Adrenal gland (tissue), 12 donors: ENCODE measurements around the gene ANK3. TPM values are rescaled to one million over a fixed set of nuclear protein-coding genes. Genes with fewer than 3 reads are reported as not detected.

ENCODE experiments used
- DNase-seq, 7 donors: peaks; one replicate each; pipeline ENCODE4 v3.0.0-alpha.2; 2019 to 2020
- H3K27ac ChIP-seq, 5 donors: fragments of 200-600 bp; sonication (generic) in 4 of 5; 1 replicate in 3 of 5; 2 replicates in 2 of 5; pipeline versions ENCODE4 v1.5.1 to v1.8.0; 2016 to 2020; ENCODE audit warnings: mild to moderate bottlenecking in 1 of 5
- H3K27me3 ChIP-seq: fragments of 200-600 bp; 2 replicates; pipeline ENCODE4 v1.8.0; 2021
- H3K36me3 ChIP-seq, 2 donors: fragments of 200-600 bp; replicated peaks in 1 of 2; 1 replicate in 1 of 2; 2 replicates in 1 of 2; pipeline versions ENCODE4 v1.5.1 to v1.8.0; 2018 to 2022
- H3K4me1 ChIP-seq, 2 donors: fragments of 200-600 bp; replicated peaks in 1 of 2; 1 replicate in 1 of 2; 2 replicates in 1 of 2; pipeline versions ENCODE4 v1.5.1 to v1.8.0; 2018 to 2021
- H3K4me3 ChIP-seq, 4 donors: fragments of 200-600 bp; sonication (generic) in 3 of 4; one replicate each; pipeline ENCODE4 v1.5.1; 2016 to 2018
- H3K9me3 ChIP-seq, 3 donors: fragments of 200-600 bp; sonication (generic) in 1 of 3; replicated peaks in 1 of 3; 1 replicate in 2 of 3; 2 replicates in 1 of 3; pipeline versions ENCODE4 v1.5.1 to v1.8.0; 2016 to 2021
- POLR2A ChIP-seq, 2 donors: fragments of 450-650 bp; IDR thresholded peaks; one replicate each; pipeline ENCODE4 v1.6.1; 2017; ENCODE audit warnings: antibody characterized with exemption in 2 of 2, mild to moderate bottlenecking in 2 of 2, moderate library complexity in 1 of 2
- WGBS, 4 donors: extraction: QIAGEN DNeasy Blood & Tissue Kit in 2 of 4; methylation state at CpG; one replicate each; pipeline versions ENCODE4 v1.1.5 to v1.1.7; 2013 to 2017; 5-methylcytosine and 5-hydroxymethylcytosine counted together
- intact Hi-C, 2 donors: fragments of 100-400 bp; cut with DNase I; formaldehyde crosslinking; loops; one replicate each; pipeline versions ENCODE4 v1.14.1 to v1.15.0; 2022 to 2023
- polyA plus RNA-seq, 3 donors: library from polyadenylated mRNA; stranded (reverse); fragments of 200-250 nt in 2 of 3; fragments of 350-450 nt in 1 of 3; fragmentation: Illumina TruSeq in 1 of 3; extraction: RNeasy Lipid Tissue Mini Kit (QIAGEN cat#74804) in 1 of 3; gene quantifications; one replicate each; pipeline ENCODE4 v1.2.3, GENCODE V29; 2013 to 2014
- total RNA-seq, 9 donors: library from RNA; depleted of rRNA in 4 of 9; stranded (reverse); fragments of >200 nt in 4 of 9; fragments of 120-200 nt in 1 of 9; fragmentation: NEBNext Ultra II Directional in 1 of 9; extraction: Animal tissue kit (Norgen Biotek cat#: 25700) in 1 of 9; gene quantifications; one replicate each; pipeline versions ENCODE4 v1.1.0 to v1.2.4, GENCODE V29; 2013 to 2023
- TF ChIP-seq, protein P1 (sequence below), 6 experiments: fragments of 450-650 bp in 4 of 6; fragments of 200-600 bp in 2 of 6; sonication (generic) in 1 of 6; IDR thresholded peaks; 1 replicate in 5 of 6; 2 replicates in 1 of 6; pipeline versions ENCODE4 v1.5.1 to v1.8.0; 2016 to 2021; ENCODE audit warnings: antibody characterized with exemption in 6 of 6, mild to moderate bottlenecking in 2 of 6, moderate library complexity in 1 of 6
- donor health status: healthy with polysubstance abuse.
- donor health status: Bipolar disorder and iron deficiency.
- donor health status: DM: yes; HTN: yes; CAD: no.
- donor health status: DM: no; HTN: no; CAD: no.
- donor health status: DM: no; HTN: no; CAD: no.
- donor health status: DM: yes; HTN: yes; CAD: no.

Gene ANK3
- total and polyA plus RNA-seq, 12 donors, result 2.6 to 48.1 (median 15.2) TPM

DNA sequence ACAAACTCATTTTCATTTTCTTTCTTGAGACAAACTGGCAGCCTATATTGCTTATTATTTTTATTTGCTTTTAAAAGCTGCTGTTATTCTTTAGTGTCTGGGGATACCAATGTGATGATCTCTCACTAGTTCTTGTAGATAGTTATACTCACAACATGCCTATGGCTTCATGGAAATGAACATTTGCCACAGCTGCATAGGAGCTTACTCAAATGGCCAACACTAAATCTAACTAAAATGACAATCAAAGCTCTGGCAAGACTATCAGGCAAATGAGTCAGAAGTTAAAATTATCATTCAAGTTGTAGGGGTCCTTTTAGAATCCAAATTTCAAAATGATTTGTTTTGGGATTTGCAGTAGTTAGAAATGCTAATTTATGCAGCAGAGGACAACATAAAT lies 225.9 kb downstream of the ANK3 start:
- no peaks in the 10 kb centered on the region for H3K36me3 ChIP-seq
- H3K4me1 ChIP-seq, result no peaks in the 10 kb centered on the region
- no peaks in the 10 kb centered on the region for H3K9me3 ChIP-seq
- no peaks in the 10 kb centered on the region for H3K27me3 ChIP-seq
- no peak overlapping the region for H3K4me3 ChIP-seq
- intact Hi-C loops, result no loop called here
- H3K27ac ChIP-seq, result no peak overlapping the region
- DNase-seq, result no peak
- TF ChIP-seq, protein P1, sequence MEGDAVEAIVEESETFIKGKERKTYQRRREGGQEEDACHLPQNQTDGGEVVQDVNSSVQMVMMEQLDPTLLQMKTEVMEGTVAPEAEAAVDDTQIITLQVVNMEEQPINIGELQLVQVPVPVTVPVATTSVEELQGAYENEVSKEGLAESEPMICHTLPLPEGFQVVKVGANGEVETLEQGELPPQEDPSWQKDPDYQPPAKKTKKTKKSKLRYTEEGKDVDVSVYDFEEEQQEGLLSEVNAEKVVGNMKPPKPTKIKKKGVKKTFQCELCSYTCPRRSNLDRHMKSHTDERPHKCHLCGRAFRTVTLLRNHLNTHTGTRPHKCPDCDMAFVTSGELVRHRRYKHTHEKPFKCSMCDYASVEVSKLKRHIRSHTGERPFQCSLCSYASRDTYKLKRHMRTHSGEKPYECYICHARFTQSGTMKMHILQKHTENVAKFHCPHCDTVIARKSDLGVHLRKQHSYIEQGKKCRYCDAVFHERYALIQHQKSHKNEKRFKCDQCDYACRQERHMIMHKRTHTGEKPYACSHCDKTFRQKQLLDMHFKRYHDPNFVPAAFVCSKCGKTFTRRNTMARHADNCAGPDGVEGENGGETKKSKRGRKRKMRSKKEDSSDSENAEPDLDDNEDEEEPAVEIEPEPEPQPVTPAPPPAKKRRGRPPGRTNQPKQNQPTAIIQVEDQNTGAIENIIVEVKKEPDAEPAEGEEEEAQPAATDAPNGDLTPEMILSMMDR (IDR thresholded peaks at IDR 0.05), result no peak
- TF ChIP-seq POLR2A (IDR thresholded peaks at IDR 0.05), result no peak

DNA sequence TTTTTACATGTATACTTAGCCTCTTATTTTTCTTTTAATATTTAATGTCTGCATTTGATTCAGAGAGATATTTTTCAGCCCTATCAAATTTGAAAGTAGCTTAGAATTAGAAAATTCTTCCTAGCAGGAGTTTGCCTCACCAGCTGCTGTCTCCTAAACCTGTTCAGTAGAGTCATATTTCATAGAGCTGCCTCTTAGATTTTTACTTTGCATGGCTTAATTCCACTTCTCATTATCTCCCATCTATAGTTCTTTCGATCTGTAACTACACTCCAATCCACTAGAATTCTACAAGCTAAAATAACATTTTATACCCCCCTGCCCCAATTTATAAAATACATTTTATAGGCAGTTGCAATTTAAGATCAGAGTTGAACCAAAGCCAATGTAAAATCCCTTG lies 227.0 kb downstream of the ANK3 start:
- 78 to 97% (median 82%) methylated on average over 1 of the region's 1 CpG for WGBS, 4 donors
- Histone ChIP-seq H3K4me1 (no peaks in the 10 kb centered on the region), H3K36me3 (no peaks in the 10 kb centered on the region), H3K9me3 (no peaks in the 10 kb centered on the region), H3K4me3 (no peak overlapping the region), H3K27me3 (no peaks in the 10 kb centered on the region), H3K27ac (no peak overlapping the region)
- DNase-seq, result no peak
- TF ChIP-seq POLR2A (IDR thresholded peaks at IDR 0.05), result no peak
- TF ChIP-seq, protein P1 (IDR thresholded peaks at IDR 0.05), result no peak
- intact Hi-C loops, result no loop called here

DNA sequence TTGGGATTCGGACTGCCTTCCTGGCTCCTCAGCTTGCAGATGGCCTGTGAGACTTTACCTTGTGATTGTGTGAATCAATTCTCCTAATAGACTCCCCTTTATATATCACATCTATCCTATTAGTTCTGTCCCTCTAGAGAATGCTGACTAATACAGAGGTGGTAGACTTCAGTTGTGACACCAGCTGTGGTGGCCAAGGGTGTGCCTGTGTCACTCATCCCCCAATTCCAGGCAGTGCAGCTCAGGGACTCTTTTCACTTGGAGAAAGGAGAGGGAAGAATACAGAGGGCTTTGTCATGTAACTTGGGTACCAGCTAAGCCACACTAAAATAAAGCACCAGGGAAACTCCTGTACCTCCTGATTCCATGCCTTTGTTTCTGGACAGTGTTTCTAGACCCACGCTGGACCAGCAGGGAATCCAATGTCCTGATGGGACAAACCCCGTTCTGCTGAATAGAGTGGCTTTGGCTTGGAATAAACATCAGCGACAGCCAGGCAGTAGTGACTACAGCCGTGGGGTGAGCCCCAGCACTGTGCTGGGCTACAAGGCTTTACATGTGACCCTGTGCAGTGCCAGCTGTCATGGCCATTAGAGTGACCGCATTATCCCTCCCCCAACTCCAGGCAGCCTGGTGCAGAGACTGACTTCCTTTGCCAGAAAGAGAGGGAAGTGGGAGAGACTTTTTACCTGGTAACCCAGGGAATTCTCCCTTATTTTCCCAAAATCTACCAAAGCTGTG lies 233.6 kb downstream of the ANK3 start:
- Histone ChIP-seq H3K36me3 (no peaks in the 10 kb centered on the region), H3K27ac (no peak overlapping the region), H3K4me1 (no peaks in the 10 kb centered on the region), H3K9me3 (no peaks in the 10 kb centered on the region), H3K27me3 (no peaks in the 10 kb centered on the region), H3K4me3 (no peak overlapping the region)
- intact Hi-C loops, result no loop called here
- no peak for DNase-seq
- TF ChIP-seq, protein P1 (IDR thresholded peaks at IDR 0.05), result no peak
- TF ChIP-seq POLR2A (IDR thresholded peaks at IDR 0.05), result no peak
- WGBS, 4 donors, result 85 to 93% (median 89%) methylated on average over 6 of the region's 6 CpGs

DNA sequence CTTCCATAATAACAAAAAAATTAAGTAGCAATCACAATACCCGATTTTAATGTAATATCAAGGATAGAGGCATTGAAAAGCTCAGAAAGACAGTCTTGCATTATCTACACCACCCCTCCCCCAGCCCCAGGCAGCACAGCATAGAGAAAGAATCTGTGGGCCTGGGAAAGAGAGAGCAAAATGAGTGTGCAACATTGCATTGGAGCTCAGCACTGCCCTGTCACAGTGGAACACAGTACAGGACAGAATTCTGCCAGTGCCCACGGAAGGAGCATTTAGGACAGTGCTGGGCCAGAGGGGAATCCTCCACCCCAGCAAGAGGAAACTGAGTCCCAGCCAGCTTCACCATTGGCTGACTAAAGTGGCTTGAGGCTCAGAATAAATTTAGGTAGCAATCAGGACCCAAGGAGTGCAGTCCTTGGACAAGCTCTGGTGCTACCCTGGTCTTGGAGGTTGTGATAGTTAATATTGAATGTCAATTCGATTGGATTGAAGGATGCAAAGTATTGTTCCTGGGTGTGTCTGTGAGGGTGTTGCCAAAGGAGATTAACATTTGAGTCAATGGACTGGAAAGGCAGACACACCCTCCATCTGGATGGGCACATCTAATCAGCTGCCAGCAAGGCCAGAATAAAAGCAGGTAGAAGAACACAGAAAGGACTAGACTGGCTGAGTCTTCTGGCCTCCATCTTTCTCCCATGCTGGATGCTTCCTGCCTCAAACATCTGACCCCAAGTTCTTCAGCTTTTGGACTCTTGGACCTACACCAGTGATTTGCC lies 234.4 kb downstream of the ANK3 start:
- intact Hi-C loops, result no loop called here

More for the DNA sequence above, 234.4 kb downstream of the ANK3 start:
- no peaks in the 10 kb centered on the region for H3K4me1 ChIP-seq
- no peaks in the 10 kb centered on the region for H3K27me3 ChIP-seq
- H3K27ac ChIP-seq, result no peak overlapping the region
- DNase-seq, result no peak
- H3K36me3 ChIP-seq, result no peaks in the 10 kb centered on the region
- no peak overlapping the region for H3K4me3 ChIP-seq
- 47 to 83% (median 63%) methylated on average over 3 of the region's 3 CpGs for WGBS, 4 donors
- H3K9me3 ChIP-seq, result no peaks in the 10 kb centered on the region
- no peak for TF ChIP-seq POLR2A (IDR thresholded peaks at IDR 0.05)
